Mucosa of descending colon (tissue), 3 donors: Measurements from ENCODE around the gene HIPK2. TPM values are rescaled to one million over a fixed set of nuclear protein-coding genes. Genes with fewer than 3 reads are reported as not detected.

Experiments used
- ATAC-seq: fragments of 200-7000 bp; cut with Tn5 transposase; one replicate; pipeline ENCODE4 v1.9.1; 2020; ENCODE audit warnings: mild to moderate bottlenecking, moderate library complexity
- DNase-seq, 3 donors: peaks; one replicate each; pipeline ENCODE4 v3.0.0-alpha.2; 2020
- H3K36me3 ChIP-seq: fragments of 200-600 bp; one replicate; pipeline ENCODE4 v1.8.0; 2021; ENCODE audit warnings: low read depth, mild to moderate bottlenecking
- H3K4me1 ChIP-seq: fragments of 200-600 bp; one replicate; pipeline ENCODE4 v1.8.0; 2021; ENCODE audit warnings: low read depth, mild to moderate bottlenecking
- H3K4me3 ChIP-seq: fragments of 200-600 bp; one replicate; pipeline ENCODE4 v1.8.0; 2021; ENCODE audit warnings: mild to moderate bottlenecking
- H3K9me3 ChIP-seq: fragments of 200-600 bp; one replicate; pipeline ENCODE4 v1.8.0; 2021; ENCODE audit warnings: mild to moderate bottlenecking
- intact Hi-C, 2 donors: fragments of 100-400 bp; cut with DNase I in 1 of 2; cut with micrococcal nuclease in 1 of 2; formaldehyde crosslinking; loops; one replicate each; pipeline versions ENCODE4 v1.11.0 to v1.11.1; 2022; cut with DNase I, micrococcal nuclease
- total RNA-seq, 3 donors: library from RNA; stranded (reverse); fragmentation: NEBNext Ultra II Directional in 2 of 3; extraction: Animal tissue kit (Norgen Biotek cat#: 25700) in 2 of 3; gene quantifications; one replicate each; pipeline versions ENCODE4 v1.2.1 to v1.2.4, GENCODE V29; 2021 to 2023
- TF ChIP-seq, protein P1 (sequence below): fragments of 200-600 bp; IDR thresholded peaks from one replicate; pipeline ENCODE4 v1.8.0; 2022; ENCODE audit warnings: antibody characterized with exemption, mild to moderate bottlenecking
- donor health status: DM: no; HTN: no; CAD: no; lungs with moderate emphysema.
- donor health status: DM: no; HTN: no; CAD: no.
- donor health status: DM: no; HTN: yes; CAD: no.

The HIPK2 gene
- total RNA-seq, 3 donors from 2014 or later = 29.9 to 63.6 (median 39.9) TPM

DNA sequence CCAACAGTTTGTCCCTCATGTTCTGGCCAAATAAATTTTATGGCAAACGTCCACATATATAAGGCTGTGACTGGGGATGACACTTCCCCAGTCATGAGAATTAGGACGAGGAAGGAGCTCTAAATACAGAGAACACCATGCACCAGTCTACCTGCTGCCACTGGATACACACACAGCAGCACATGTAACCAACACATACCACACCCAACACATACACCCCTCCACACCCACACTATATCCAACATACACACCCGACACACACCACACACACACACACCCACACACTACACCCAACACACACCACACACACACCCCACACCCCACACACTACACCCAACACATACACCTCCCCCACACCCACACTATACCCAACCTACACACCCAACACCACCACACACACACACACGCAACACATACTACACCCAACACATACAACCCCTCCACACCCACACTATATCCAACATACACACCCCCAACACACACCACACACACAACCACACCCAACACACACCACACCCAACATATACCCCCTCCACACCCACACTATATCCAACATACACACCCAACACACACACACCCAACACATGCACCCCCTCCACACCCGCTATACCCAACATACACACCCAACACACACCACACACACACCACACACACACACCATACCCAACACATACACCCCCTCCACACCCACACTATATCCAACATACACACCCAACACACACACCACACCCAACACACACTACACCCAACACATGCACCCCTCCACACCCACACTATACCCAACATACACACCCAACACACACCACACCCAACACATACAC is 74.1 kb downstream of the HIPK2 start:
- no peak for DNase-seq
- Histone ChIP-seq H3K4me1 (peaks cover 4% of the 10 kb centered on the region), H3K4me3 (no peak overlapping the region), H3K9me3 (no peaks in the 10 kb centered on the region), H3K36me3 (no peaks in the 10 kb centered on the region)
- ATAC-seq = peak; percentile 29
- TF ChIP-seq, protein P1, sequence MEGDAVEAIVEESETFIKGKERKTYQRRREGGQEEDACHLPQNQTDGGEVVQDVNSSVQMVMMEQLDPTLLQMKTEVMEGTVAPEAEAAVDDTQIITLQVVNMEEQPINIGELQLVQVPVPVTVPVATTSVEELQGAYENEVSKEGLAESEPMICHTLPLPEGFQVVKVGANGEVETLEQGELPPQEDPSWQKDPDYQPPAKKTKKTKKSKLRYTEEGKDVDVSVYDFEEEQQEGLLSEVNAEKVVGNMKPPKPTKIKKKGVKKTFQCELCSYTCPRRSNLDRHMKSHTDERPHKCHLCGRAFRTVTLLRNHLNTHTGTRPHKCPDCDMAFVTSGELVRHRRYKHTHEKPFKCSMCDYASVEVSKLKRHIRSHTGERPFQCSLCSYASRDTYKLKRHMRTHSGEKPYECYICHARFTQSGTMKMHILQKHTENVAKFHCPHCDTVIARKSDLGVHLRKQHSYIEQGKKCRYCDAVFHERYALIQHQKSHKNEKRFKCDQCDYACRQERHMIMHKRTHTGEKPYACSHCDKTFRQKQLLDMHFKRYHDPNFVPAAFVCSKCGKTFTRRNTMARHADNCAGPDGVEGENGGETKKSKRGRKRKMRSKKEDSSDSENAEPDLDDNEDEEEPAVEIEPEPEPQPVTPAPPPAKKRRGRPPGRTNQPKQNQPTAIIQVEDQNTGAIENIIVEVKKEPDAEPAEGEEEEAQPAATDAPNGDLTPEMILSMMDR = no peak
- intact Hi-C loops = no loop called here

DNA sequence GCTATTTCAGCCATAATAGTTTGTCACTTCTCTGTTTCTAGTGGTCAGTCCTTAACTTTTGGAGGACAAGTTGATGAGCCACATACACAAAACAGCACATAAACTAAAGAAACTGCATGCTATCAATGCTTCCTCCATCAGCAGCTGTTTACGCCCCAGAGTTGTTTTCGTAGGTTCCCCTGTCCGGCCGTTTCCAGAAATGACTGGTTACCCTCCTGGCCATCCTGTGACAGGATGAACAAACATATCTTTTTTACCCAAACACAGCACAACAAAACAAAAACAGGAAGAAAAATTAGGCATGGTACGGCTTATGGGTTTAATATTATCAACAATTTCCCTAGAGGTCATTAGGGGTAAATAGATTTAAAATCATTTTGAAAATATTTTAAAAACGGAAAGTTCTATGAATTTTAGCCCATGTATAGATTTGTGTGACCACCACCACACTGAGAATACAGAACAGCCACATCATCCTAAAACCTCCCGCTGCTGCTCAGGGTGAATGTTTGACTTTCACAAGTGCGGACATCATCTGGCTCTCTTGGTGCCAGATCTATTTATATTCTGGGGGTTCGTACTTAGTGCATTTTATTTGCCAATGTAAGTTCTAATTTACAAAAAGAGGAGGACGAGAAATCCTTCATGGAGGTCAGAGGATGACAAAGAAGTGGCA is 74.8 kb downstream of the HIPK2 start:
- H3K9me3 ChIP-seq = no peaks in the 10 kb centered on the region
- no peaks in the 10 kb centered on the region for H3K36me3 ChIP-seq
- no peak overlapping the region for H3K4me3 ChIP-seq
- peaks cover 6% of the 10 kb centered on the region for H3K4me1 ChIP-seq
- intact Hi-C loops = no loop called here
- ATAC-seq (peak; percentile 10), DNase-seq (no peak)
- TF ChIP-seq, protein P1 = no peak

DNA sequence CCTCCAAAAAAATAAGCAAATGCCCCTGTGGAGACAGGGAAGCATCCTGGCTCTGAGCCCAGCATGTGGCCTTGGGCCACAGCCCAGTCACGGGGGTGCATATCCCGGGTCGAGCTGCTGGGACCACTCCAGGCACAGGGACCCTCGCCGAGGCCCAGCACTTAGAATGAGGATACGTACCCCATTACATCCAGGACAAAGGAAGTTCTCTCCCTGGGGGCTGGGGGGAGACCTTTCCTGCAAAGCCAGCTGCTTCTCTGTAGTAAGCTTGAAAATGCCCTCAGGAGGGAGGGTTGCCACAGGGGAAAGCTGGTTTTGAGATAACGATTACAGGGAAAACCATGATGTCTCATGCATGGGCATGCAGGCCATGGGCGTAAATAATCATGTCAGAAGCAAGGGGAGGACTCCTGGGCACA is 75.5 kb downstream of the HIPK2 start:
- Histone ChIP-seq H3K4me1 (peaks cover 6% of the 10 kb centered on the region), H3K9me3 (no peaks in the 10 kb centered on the region), H3K4me3 (no peak overlapping the region), H3K36me3 (no peaks in the 10 kb centered on the region)
- intact Hi-C loops = no loop called here
- ATAC-seq (no peak), DNase-seq (no peak)
- TF ChIP-seq, protein P1 = no peak

DNA sequence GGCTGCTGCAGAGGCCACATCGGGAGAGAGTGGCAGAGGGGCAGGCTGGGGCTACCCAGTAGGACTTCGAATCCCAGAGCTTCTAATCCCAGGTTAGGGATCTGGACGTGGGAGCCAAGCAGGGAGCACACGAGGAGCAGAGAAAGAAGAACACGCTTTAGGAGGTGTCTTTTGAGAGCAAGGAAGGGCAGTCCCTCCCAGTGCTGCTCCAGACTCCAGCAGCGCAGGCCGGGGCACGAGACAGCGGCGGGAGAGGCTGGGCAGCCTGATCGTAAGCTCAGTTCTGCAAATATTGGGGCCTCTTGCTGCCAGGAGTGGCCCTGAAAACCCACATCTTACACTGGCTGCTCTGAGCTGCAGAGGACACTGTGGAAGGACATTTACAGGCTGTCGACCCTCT is 75.9 kb downstream of the HIPK2 start:
- intact Hi-C loops = no loop called here
- DNase-seq = no peak
- ATAC-seq = no peak
- peaks cover 6% of the 10 kb centered on the region for H3K4me1 ChIP-seq
- H3K4me3 ChIP-seq = no peak overlapping the region
- no peaks in the 10 kb centered on the region for H3K36me3 ChIP-seq
- TF ChIP-seq, protein P1 = no peak
- H3K9me3 ChIP-seq = no peaks in the 10 kb centered on the region

DNA sequence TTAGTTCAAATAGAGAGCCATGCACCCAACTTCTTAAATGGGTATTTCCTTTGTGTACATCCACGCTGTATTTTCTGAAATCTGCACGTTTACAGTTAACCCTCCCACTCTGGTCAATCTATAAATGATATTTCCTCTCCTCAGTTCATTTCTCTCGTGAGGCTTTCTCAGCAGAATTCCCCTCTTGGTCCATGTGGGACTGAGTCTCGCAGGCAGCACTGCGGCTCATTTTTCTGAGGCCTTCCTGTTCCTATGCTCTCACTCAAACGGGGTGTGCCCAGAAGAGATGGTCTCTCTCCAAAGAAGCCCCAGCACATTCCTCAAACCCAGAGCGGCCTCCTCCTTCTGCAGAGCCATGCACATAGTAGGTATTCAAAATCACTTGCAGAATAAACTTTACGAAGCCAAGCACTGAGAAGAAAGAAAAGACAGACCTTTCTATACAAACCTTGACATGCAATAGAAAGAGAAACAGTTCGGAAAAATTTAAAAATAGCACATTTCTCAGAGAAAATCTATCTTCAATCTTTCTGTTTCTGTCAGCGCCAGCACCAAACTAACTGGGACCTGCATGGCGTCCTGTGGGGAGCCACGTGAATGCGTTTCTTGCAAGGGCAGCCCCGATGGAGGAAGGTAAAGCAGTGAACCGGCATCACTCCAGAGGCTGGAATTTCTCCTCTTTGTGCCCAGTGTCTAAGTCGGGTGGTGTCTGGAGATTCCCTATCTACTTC is 77.1 kb downstream of the HIPK2 start:
- ATAC-seq (no peak), DNase-seq (no peak)
- no peaks in the 10 kb centered on the region for H3K9me3 ChIP-seq
- intact Hi-C loops = no loop called here
- TF ChIP-seq, protein P1 = no peak
- H3K4me3 ChIP-seq = no peak overlapping the region
- no peaks in the 10 kb centered on the region for H3K36me3 ChIP-seq
- H3K4me1 ChIP-seq = peaks cover 6% of the 10 kb centered on the region
